Endothelial cell of umbilical vein (primary cell): ENCODE data around the gene TGFA. TPM values are rescaled to one million over a fixed set of nuclear protein-coding genes. Genes with fewer than 3 reads are reported as not detected.

Experiments
- BruUV-seq: library from RNA; stranded (reverse); fragments of 400-500 nt; replicated peaks from 2 replicates; lab custom pipeline; 2021; lab: Mats Ljungman, UMichigan
- CTCF ChIA-PET: fragments of 300-600, 350-600 bp; sonication (Branson Sonifier 250); formaldehyde crosslinking; loops from one replicate; lab custom pipeline; 2021; ENCODE audit warnings: antibody characterized with exemption, inconsistent platforms; lab: Charles Lee
- POLR2A ChIA-PET: fragments of 300-600, 350-600 bp; sonication (Branson Sonifier 250); formaldehyde crosslinking; loops from one replicate; lab custom pipeline; 2021; ENCODE audit warnings: antibody characterized with exemption, inconsistent platforms; lab: Charles Lee
- DNase-seq: peaks from one replicate; pipeline ENCODE4 v3.0.0-alpha.2; 2011; ENCODE audit warnings: low read depth, low spot score
- FAIRE-seq: peaks from 2 replicates; lab custom pipeline; 2011; peaks lifted over from hg19 to GRCh38; lab: Jason Lieb, UNC
- H2AFZ ChIP-seq: 2 replicates; pipeline ENCODE4 v1.6.0; 2012; ENCODE audit warnings: low read depth, low read length, control low read depth, inconsistent platforms
- H3K27ac ChIP-seq: 2 replicates; pipeline ENCODE4 v1.5.1; 2011; ENCODE audit warnings: low read depth, mild to moderate bottlenecking, control low read depth, low read length, moderate library complexity; ENCODE audit not compliant: insufficient read depth
- H3K27me3 ChIP-seq, 2 experiments: 2 replicates each; pipeline versions ENCODE4 v1.6.0 to v1.6.1; 2011; ENCODE audit warnings: low read length in 2 of 2, mixed read lengths in 1 of 2; ENCODE audit not compliant: control insufficient read depth in 2 of 2, insufficient read depth in 2 of 2
- H3K36me3 ChIP-seq, 2 experiments: 2 replicates in 1 of 2; 3 replicates in 1 of 2; pipeline ENCODE4 v1.5.1; 2011; ENCODE audit warnings: low read length in 2 of 2, mild to moderate bottlenecking in 1 of 2, moderate library complexity in 1 of 2; ENCODE audit not compliant: control insufficient read depth in 2 of 2, insufficient read depth in 2 of 2; ENCODE audit errors: extremely low read depth in 1 of 2
- H3K4me1 ChIP-seq: 3 replicates; pipeline ENCODE4 v1.5.1; 2011; ENCODE audit warnings: mild to moderate bottlenecking, low read length; ENCODE audit not compliant: control insufficient read depth, insufficient read depth; ENCODE audit errors: extremely low read depth
- H3K4me2 ChIP-seq: 2 replicates; pipeline ENCODE4 v1.6.1; 2011; ENCODE audit warnings: low read length, control low read depth, mixed read lengths; ENCODE audit not compliant: insufficient read depth
- H3K4me3 ChIP-seq, 3 experiments: fragments of 200-600 bp in 1 of 3; sonication (generic), shearing (Covaris generic) in 1 of 3; replicated peaks in 1 of 3; 2 replicates each; pipeline ENCODE4 v1.5.1; 2011 to 2016; ENCODE audit warnings: control low read depth in 3 of 3, low read length in 3 of 3, mild to moderate bottlenecking in 2 of 3, inconsistent platforms in 1 of 3, low read depth in 1 of 3, moderate library complexity in 1 of 3; ENCODE audit not compliant: insufficient read depth in 1 of 3
- H3K79me2 ChIP-seq: 2 replicates; pipeline ENCODE4 v1.6.0; 2012; ENCODE audit warnings: low read length, inconsistent platforms; ENCODE audit not compliant: control insufficient read depth, insufficient read depth
- H3K9ac ChIP-seq: replicated peaks from 2 replicates; pipeline ENCODE3; 2011; ENCODE audit warnings: low read length, control low read depth; ENCODE audit not compliant: insufficient read depth; ENCODE audit errors: extremely low read depth
- H3K9me1 ChIP-seq: replicated peaks from 3 replicates; pipeline ENCODE4 v1.6.0; 2011; ENCODE audit warnings: mild to moderate bottlenecking, low read length; ENCODE audit not compliant: control insufficient read depth, insufficient read depth; ENCODE audit errors: extremely low read depth
- H3K9me3 ChIP-seq: replicated peaks from 2 replicates; pipeline ENCODE4 v1.5.1; 2012; ENCODE audit warnings: low read length, inconsistent platforms; ENCODE audit not compliant: control insufficient read depth, insufficient read depth
- H4K20me1 ChIP-seq: replicated peaks from 2 replicates; pipeline ENCODE3; 2011; ENCODE audit warnings: mild to moderate bottlenecking, low read length; ENCODE audit not compliant: control insufficient read depth, insufficient read depth; ENCODE audit errors: extremely low read depth
- GATA2 ChIP-seq: IDR thresholded peaks from 2 replicates; pipeline ENCODE4 v1.7.0; 2011; ENCODE audit warnings: low read depth, mild to moderate bottlenecking, moderate library complexity, mixed read lengths, low read length; ENCODE audit not compliant: insufficient read length, insufficient read depth
- JUN ChIP-seq: IDR thresholded peaks from 2 replicates; pipeline ENCODE4 v1.6.1; 2011; ENCODE audit warnings: borderline replicate concordance, low read depth; ENCODE audit not compliant: insufficient read length, insufficient read depth
- POLR2A ChIP-seq: IDR thresholded peaks from 2 replicates; pipeline ENCODE4 v1.6.1; 2012; ENCODE audit warnings: low read depth, mild to moderate bottlenecking, control low read depth, low read length
- dilution Hi-C: fragments of 300-500 bp; cut with MboI; formaldehyde crosslinking; loops from one replicate; pipeline ENCODE4 v1.15.0; 2019; ENCODE audit warnings: low sequenced_read_pairs; ENCODE audit not compliant: extremely low pct_ligation_motif_present
- intact Hi-C: fragments of 100-400 bp; cut with micrococcal nuclease; formaldehyde crosslinking; loops from one replicate; pipeline ENCODE4 v1.10.0; 2022
- polyA plus RNA-seq, 4 experiments: library from polyadenylated mRNA; depleted of rRNA in 3 of 4; stranded (reverse) in 3 of 4; unstranded in 1 of 4; fragments of >200 nt; gene quantifications; 2 replicates each; pipeline versions ENCODE4 v1.2.1 to v1.2.3, GENCODE V29; 2011 to 2012; ENCODE audit warnings: missing spikeins in 1 of 4
- total RNA-seq: library from RNA; stranded (reverse); gene quantifications from 2 replicates; pipeline ENCODE4 v1.2.3, GENCODE V29; 2021
- TF ChIP-seq, protein P1 (sequence below): IDR thresholded peaks from 2 replicates; pipeline ENCODE4 v1.6.1; 2011; ENCODE audit not compliant: insufficient read depth, insufficient read length

TGFA gene
- total and polyA plus RNA-seq, 2 donors (not counting 3 experiments of a cell fraction or from before 2014, with no cell fraction given): 0.22 to 0.32 TPM

DNA sequence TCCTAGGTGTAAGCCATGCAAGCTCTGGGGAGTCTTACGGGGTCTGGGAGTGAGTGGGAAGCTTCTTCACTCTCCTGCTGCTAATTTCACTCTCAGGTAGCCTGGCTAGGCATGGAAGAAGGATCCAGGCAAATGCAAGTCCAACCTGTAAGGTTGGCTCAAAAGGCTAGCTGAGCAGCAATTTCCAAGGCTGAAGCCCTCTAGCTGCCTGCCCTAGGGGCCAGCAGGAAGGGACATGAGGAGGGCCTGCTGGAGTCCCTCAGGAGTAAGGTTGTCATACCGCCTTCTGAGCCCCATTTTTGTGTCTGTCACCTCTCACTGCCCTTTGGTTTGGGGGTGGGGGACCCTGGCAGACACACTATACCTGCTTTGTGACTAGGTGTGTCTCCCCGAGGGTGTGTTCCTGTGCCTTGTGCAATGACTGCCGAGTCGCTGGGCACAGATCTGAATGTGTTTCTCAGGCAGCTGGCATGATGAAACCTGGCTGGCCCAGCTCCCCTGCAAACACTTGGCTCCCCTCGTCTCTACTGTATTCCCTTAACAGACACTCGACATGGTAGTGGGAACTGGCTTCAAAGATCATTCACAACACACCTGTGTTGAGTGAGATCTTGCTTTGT, 127.8 kb downstream of the TGFA start:
- no peak for FAIRE-seq
- no peak for DNase-seq
- Histone ChIP-seq H3K4me2 (no peak overlapping the region), H3K27ac (no peak overlapping the region), H3K4me1 (no peaks in the 10 kb centered on the region), H3K4me3 (no peak overlapping the region), H3K79me2 (no peaks in the 10 kb centered on the region), H4K20me1 (no peaks in the 10 kb centered on the region), H3K9me3 (no peaks in the 10 kb centered on the region), H2AFZ (no peak overlapping the region), H3K9ac (no peak overlapping the region), H3K9me1 (no peaks in the 10 kb centered on the region), H3K27me3 (peaks cover 1 to 3% of the 10 kb centered on the region in 2 experiments), H3K36me3 (no peaks in the 10 kb centered on the region)
- ChIA-PET CTCF (no interaction called here), POLR2A (no interaction called here)
- BruUV-seq: no TSS peak
- TF ChIP-seq GATA2 (no peak), JUN (no peak)
- TF ChIP-seq, protein P1, sequence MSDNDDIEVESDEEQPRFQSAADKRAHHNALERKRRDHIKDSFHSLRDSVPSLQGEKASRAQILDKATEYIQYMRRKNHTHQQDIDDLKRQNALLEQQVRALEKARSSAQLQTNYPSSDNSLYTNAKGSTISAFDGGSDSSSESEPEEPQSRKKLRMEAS: no peak
- dilution Hi-C loops (no loop called here), intact Hi-C loops (no loop called here)

DNA sequence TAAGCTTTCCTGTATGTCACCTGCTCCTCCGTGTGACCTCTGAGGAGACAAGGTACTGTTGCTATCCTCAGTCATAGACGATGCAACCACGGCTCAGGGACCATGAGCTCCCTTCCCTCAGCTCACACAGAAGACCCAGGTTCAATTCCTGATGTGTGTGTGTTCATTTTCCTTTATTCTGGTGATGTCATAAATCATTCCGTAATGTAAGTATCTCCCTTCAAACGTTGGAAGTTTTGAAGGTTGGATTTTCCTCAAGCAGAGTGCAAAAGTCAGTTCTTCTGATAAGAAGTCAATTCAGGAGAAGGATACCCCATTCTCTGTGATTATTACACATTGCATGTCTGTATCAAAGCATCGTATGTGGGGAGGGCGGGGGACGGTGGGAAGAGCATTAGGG, 132.9 kb downstream of the TGFA start:
- CTCF ChIA-PET: no interaction called here
- Histone ChIP-seq H2AFZ (no peak overlapping the region), H3K9ac (no peak overlapping the region), H3K4me1 (no peaks in the 10 kb centered on the region), H3K27ac (no peak overlapping the region), H3K27me3 (peaks cover 14 to 18% of the 10 kb centered on the region in 2 experiments), H3K36me3 (no peaks in the 10 kb centered on the region), H3K9me3 (no peaks in the 10 kb centered on the region), H3K79me2 (no peaks in the 10 kb centered on the region), H4K20me1 (no peaks in the 10 kb centered on the region), H3K4me2 (no peak overlapping the region), H3K4me3 (no peak overlapping the region), H3K9me1 (no peaks in the 10 kb centered on the region)
- DNase-seq (no peak), FAIRE-seq (no peak)
- POLR2A ChIA-PET: no interaction called here
- intact Hi-C loops (no loop called here), dilution Hi-C loops (no loop called here)
- TF ChIP-seq, protein P1: no peak
- TF ChIP-seq POLR2A (no peak), GATA2 (no peak)
- no TSS peak for BruUV-seq
